ENCODE results near the gene NFATC2.
"Not testable (repeated sequence)": the region's sequence is repeated elsewhere in the genome, so short reads cannot be mapped to it uniquely, and the experiment has no call there.

The NFATC2 gene

GRCh38 chr20:51567622-51568021, 25.1 kb upstream of the NFATC2 start:
- no peak for DNase-seq

GRCh38 chr20:51566594-51566993, 24.1 kb upstream of the NFATC2 start:
- no peak for DNase-seq

- no peak for DNase-seq
These were observed 23.0 kb upstream of the NFATC2 start for GRCh38 chr20:51565298-51566144.

DNA sequence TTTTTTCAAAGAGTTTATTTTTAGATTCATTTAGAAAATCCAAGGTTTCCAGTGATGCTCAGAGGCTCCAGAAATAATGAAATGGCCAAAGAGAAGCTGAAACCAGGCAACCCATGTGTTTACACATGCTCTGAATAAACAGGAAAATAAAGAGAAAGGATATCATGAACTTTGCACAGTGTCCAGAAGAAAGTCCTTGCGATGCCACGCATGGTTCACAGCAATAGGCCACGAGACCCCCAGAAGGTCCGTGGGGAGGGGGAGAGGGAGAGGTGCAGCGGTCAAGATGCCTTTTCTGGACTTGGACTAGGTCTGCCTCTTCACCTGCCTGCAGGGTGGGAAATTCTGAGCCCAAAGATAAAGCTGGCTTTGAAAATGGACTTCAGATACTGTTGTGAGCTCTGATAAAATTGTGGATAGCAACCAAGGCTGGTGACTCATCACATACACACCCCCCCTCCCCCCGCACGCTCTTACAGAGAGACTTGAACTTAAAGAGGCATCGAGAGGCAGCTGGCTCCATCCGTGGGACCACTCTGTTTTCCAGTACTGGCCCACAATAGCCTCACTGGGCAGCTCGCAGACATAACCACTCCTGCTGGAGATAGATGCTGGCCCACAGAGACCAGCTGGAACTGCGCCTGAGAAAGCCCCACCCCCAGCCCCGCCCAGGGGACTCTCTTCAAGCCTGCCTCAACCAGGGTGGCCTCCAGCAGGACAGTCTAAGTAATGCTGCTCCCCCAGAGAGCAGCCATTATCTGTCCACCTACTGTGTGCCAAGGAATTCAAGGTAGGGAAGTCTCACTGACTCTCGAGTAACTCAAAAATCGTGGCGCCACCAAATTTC, 21.2 kb upstream of the NFATC2 start:
- DNase-seq, result peak; percentile 49

GRCh38 chr20:51563174-51563485, 20.6 kb upstream of the NFATC2 start:
- no peak for DNase-seq

DNA sequence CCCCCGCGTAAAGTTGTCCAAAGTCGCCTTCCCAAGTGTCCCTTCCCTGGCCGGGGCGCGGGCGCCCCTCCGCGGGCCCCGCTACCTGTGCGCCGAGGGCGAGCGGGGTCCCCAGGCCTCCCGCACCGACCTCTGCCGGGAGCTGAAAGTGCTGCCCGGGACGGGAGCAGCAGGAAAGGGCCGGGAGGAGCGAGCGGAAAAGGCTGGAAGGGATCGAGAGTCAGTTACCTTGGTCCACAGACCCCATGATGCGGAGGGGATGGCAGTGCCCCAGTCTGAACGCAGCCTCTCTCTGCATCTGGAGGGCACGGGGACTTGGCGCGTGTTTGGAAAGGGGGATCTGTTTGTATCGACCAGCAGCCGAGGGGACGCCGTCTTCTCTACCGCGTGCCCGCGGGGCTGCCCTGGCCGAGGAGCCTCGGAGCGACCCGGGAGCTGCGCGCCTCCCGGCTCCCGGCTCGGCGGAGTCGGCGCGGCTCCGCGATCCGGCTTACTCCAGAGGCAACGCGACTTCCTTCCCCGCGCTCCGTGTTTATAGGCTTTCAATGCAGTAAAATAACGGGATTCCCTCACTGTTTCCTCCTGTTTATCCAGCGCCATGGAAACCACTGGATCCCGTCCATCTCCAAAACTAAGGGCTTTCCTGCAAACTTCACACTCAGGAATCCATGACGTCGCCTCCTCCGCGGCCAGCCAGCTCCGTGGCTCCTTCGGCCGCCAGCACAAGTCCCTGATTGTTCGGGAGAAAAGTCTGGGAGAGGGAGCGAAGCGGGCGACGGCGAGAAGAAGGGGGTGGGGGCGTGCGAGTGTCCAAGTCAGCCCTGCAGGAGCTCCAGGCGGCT, 20.0 kb upstream of the NFATC2 start:
- peak; percentile 62 for DNase-seq

- DNase-seq, result no peak
These were observed 19.5 kb upstream of the NFATC2 start for GRCh38 chr20:51562027-51562331.

GRCh38 chr20:51560550-51561307, 18.2 kb upstream of the NFATC2 start:
- no peak for DNase-seq

DNA sequence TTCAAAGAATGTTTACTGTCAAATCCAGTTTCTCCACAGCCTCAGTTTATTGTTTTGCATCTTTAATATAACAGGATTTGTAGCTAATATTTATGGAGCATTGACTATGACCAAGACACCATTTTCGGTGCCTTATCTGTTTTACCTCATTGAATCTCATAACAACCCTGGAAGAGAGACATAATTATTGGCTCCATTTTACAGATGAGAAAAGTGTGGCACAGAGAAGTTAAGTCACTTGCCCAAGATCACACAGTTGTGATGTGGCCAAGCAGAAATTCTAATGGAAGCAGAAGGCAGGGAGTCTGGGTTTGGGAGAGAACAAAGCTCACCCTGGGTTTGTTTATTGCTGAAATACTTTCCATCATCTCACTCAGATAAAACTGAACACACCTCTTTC, 17.5 kb upstream of the NFATC2 start:
- no peak for DNase-seq

DNA sequence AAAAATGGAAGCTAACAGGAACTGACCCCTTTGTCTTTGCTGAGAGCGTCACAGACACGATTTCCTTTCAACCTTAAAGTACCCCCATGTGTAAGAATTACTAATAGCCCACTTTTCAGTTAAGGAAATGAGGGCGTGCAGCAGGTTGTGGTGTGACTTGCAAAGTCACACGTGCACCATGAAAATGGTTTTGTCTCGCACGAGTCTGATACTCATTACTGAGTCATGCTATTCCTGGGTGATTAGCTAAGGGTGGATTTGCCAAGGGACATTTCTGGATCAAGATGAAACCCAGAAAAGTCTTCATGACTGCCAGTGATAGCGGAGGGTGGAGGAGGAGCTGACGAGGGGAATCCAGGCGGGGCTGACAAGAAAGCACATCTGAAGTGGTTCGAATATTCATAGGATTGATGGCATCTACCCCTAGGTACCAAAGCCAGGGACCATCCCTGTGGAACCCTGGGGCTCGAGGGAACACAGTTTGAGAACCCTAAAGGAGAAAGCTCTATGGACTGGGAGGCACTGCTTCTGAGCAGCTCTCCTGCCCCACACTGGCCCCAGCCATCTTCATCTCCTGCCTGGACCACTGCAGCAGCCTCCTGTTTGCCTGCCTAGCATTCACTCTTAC, 12.1 kb upstream of the NFATC2 start:
- no peak for DNase-seq

- no peak for DNase-seq
These were observed 11.5 kb upstream of the NFATC2 start for GRCh38 chr20:51553897-51554486.

- DNase-seq, result no peak
These were observed 8.7 kb upstream of the NFATC2 start for GRCh38 chr20:51551186-51551585.

- no peak for DNase-seq
These were observed 7.0 kb upstream of the NFATC2 start for GRCh38 chr20:51549474-51549873.

DNA sequence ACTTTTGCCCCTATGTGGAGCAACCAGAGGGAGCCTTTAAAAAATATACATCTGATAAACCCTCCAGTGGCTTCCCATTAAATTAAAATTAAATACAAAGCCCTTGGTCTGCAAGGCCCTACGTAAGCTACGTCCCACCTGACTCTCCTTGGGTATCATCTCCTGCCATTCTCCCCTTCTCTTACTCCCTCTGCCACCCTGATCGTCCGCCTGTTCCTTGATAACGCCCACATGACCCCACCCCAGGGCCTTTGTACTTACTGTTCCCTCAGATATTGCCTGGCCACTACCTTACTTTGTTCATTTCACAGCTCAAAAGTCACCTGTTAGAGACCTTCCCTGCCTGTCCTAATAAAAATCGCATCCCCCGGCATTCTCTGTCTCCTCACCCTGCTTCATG, 5.4 kb upstream of the NFATC2 start:
- no peak for DNase-seq

DNA sequence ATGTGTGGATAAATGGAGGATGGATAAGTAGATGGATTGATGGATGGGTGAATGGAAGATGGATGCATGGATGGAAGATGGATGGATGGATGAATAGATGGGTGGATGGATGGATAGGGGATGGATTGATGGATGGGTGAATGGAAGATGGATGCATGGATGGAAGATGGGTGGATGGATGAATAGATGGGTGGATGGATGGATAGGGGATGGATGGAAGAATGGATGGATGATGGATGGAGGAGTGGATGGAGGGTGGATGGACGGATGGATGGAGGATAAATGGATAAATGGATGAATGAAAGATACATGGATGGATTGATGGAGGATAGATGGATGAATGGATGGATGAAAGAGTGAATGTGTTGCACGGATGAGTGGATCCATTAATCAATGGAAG, 3.0 kb upstream of the NFATC2 start:
- no peak for DNase-seq

DNA sequence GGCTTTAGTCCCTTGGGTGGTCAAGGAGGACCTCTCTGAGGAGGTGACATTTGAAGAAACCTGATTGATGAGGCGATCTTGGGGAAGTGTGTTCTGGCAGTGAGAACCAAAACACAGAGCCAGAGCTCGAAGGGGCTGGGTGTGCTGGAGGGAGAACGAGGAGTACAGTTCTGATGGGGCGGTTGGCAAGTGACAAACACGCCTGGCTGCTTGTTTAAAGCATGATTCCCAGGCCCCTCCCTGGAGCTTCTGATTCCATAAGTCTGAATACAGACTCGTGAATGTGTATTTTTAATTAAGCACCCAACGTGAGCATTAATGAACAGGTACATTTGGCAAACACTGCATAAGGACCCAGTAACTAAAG, 886 bp upstream of the NFATC2 start:
- no peak for DNase-seq

DNA sequence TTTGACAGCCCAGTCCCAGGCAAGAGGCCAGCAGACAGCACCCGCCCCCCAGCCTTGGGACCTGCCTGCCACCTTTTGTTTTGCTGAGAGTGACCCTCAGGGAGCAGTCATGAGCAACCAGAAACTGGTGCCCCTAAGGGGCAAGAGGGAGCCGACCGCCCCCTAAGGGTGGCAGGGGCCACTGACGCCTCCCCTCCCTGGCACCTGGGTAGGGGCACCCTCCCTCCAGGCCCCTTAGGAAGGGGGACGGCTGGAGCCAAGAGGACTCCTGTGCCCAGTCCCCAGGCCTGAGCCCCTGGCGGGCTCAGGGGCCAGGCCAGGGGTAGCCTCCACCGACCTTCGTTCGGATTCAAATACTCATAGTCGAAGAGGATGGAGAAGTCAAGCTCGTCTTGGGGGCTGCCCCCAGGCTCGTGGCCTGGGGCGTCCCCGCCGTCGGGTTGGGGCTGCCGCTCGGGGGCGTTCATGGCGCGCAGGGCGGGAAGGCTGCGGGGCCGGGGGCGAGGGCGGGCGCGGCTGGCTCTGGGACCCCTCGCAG, 417 bp downstream of the NFATC2 start:
- DNase-seq, result no peak

DNA sequence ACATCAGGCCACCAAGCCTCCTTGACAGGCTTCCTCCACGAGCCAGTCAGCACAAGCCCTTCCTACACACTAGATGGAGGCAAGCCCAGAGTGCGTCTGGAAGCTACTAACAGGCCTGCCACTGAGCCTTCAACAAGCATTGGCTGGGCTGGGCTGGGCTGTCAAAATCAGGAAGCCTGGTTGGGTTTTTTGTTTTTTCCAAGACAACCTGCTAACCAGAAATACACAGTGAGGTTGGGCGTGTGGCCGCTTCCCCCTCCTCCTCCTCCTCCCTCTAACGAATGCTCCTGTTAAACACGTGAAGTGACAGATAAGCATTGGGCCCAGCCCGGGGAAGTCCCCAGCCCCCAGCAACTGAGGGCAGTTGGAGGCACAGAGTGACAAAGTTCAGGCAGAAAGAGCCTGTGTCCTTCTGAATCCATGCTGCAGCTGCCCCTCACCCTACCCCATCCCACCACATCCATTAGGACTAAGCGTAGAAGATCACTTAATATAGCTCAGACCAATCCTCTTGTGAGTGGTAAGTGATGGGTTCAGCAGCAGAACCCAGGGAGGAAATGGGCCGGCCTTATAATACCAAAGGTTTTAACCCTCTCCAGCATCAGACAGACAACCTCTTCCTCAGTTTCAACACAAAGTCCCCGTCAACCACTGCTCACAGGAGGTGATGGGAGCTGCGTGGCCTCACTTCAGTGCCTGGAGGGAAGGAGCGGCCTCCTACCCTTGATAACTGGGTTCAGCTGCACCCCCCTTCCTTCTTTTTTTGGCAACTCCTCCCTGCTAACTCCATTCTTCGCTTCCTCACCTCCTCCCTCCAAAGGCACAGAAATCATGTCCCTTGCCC, 1.1 kb downstream of the NFATC2 start:
- no peak for DNase-seq

DNA sequence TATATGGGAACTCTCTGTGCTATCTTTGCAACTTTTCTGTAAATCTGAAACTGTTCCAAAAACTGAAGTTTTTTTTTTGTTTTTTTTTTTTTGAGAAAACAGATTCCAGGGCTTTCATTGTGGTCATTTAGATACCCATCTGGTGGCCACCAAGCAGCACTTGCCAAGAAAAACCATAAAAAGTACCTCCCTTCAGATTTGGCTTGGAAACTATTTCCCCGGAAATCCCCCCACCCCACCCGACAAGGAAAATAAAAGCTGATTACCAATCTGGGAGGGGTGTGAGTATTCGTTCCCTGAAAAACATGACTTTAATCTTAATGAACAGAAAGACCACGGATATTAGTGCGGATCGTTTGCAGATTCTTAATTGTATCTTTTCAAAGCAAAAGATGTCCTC, 1.9 kb downstream of the NFATC2 start:
- no peak for DNase-seq

- not testable (repeated sequence) for DNase-seq
These were observed 2.4 kb downstream of the NFATC2 start for GRCh38 chr20:51540074-51540473.
